Measurements from ENCODE around the gene RAB40A.
"Not testable (repeated sequence)": the region's sequence is repeated elsewhere in the genome, so short reads cannot be mapped to it uniquely, and the experiment has no call there.

Gene RAB40A

DNA sequence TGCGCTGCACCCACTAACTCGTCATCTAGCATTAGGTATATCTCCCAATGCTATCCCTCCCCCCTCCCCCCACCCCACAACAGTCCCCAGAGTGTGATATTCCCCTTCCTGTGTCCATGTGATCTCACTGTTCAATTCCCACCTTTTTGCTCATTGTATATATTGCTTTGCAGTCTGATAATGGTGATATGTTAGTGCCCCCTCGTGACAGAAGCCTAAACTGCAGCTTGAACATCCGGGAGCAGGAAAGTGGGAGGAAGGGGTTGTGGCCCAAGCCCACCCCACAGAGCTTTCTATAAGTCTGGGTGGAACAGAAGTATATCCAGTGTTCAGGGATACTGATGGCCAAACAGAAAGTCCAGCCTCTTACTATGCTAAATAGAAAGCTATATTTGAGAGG, 29.6 kb downstream of the RAB40A start:
- DNase-seq (ENCODE audit: low read depth): peak; percentile 29
- TF ChIP-seq, protein P1, sequence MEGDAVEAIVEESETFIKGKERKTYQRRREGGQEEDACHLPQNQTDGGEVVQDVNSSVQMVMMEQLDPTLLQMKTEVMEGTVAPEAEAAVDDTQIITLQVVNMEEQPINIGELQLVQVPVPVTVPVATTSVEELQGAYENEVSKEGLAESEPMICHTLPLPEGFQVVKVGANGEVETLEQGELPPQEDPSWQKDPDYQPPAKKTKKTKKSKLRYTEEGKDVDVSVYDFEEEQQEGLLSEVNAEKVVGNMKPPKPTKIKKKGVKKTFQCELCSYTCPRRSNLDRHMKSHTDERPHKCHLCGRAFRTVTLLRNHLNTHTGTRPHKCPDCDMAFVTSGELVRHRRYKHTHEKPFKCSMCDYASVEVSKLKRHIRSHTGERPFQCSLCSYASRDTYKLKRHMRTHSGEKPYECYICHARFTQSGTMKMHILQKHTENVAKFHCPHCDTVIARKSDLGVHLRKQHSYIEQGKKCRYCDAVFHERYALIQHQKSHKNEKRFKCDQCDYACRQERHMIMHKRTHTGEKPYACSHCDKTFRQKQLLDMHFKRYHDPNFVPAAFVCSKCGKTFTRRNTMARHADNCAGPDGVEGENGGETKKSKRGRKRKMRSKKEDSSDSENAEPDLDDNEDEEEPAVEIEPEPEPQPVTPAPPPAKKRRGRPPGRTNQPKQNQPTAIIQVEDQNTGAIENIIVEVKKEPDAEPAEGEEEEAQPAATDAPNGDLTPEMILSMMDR (IDR thresholded peaks at IDR 0.05; ENCODE audit: insufficient read depth, low read depth, low read length, missing control alignments): peak; percentile 52
- H3K4me3 ChIP-seq (ENCODE audit: low read length): not testable (repeated sequence)

DNA sequence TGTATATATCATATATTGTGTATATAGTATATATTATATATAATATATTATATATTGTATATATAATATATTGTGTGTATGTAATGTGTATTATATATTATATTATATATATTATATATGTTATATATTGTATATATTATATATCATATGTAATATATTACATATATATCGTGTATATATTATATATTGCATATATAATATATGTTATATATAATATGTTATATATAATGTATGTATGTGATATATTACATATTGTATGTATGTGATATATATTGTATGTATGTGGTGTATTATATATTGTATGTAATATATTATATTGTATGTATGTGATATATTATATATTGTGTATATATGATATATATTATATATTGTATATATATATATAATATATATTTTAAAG, 30.5 kb downstream of the RAB40A start:
- H3K4me3 ChIP-seq (ENCODE audit: low read length): no peak overlapping the region
- TF ChIP-seq, protein P1 (IDR thresholded peaks at IDR 0.05; ENCODE audit: insufficient read depth, low read depth, low read length, missing control alignments): no peak
- DNase-seq (ENCODE audit: low read depth): no peak

DNA sequence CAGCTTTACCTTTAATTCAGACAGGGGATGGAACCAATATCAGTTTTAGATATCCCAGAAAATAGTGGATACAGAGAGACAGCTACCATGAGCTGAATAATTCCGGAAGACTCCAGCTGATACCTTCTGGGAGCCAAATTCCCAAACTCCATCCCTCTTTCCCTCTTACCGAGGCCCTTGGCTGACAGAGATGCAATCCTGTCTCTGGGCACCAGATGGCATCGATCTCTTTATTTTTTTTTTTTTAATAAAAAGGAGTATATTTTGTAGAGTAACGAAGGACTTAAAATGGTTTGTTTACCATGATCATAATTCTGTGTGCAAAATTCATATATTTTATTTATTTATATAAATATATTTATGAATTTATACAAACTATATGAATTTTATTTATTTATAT, 31.0 kb downstream of the RAB40A start:
- TF ChIP-seq, protein P1 (IDR thresholded peaks at IDR 0.05; ENCODE audit: insufficient read depth, low read depth, low read length, missing control alignments): peak; percentile 55
- no peak overlapping the region for H3K4me3 ChIP-seq (ENCODE audit: low read length)
- peak; percentile 7 for DNase-seq (ENCODE audit: low read depth)

DNA sequence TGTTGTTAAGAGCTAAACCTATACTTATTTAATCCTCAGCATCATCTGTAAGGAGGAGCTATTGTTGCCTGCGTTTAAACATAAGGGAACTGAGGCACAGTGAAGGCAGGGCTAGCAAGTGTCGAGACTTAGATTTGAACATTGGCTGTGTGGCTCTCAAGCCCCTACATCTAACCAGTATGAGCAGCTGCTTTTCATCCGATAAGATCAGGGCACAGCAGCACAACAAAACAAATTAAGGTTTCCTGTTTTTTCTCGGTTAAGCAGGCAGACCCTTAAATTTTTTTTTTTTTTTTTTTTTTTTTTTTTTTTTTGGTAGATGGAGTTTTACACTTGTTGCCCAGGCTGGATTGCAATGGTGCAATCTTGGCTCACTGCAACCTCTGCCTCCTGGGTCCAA, 35.6 kb downstream of the RAB40A start:
- TF ChIP-seq, protein P1 (IDR thresholded peaks at IDR 0.05; ENCODE audit: insufficient read depth, low read depth, low read length, missing control alignments): no peak
- no peak overlapping the region for H3K4me3 ChIP-seq (ENCODE audit: low read length)

DNA sequence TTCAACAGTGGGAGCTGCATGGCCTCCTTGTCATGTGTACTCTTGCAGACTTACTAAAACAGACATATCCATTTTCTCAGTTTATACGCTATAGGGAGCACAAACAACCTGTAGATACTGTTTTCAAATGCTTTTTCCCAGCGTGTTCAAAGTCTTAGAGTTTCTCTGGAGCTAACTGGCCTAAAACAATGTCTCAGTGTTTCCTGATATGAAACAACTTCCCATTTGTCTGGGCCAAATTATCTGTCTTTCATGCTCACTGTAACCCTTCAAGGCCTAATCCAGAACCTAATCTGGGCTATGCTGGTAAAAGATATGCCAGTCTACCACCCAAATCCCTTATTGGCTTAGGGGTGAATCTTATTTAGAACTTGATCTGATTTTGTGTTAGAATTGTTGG, 38.8 kb downstream of the RAB40A start:
- TF ChIP-seq, protein P1 (IDR thresholded peaks at IDR 0.05; ENCODE audit: insufficient read depth, low read depth, low read length, missing control alignments): no peak
- H3K4me3 ChIP-seq (ENCODE audit: low read length): no peak overlapping the region
- DNase-seq (ENCODE audit: low read depth): no peak

More for the DNA sequence above, 35.6 kb downstream of the RAB40A start:
- no peak for DNase-seq (ENCODE audit: low read depth)

DNA sequence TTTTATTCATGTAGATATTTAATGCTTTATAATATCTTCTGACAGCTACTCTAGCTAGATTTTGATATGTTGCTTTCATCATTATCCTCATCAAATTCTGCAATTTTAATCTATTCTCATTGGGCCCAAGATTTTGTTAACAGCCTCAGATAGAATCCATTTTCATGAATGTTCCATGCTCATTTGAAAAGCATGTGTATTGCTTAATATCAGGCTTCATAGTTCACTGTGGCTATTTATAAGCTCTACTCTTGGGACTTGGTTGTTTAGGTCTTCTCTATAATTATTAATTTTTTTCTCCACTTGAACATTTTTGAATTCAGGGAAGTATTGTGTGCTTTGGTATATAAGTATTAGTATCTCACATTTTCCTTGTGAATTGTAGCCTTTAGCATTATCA, 41.8 kb downstream of the RAB40A start:
- DNase-seq (ENCODE audit: low read depth): no peak
- H3K4me3 ChIP-seq (ENCODE audit: low read length): no peak overlapping the region
- TF ChIP-seq, protein P1 (IDR thresholded peaks at IDR 0.05; ENCODE audit: insufficient read depth, low read depth, low read length, missing control alignments): no peak

DNA sequence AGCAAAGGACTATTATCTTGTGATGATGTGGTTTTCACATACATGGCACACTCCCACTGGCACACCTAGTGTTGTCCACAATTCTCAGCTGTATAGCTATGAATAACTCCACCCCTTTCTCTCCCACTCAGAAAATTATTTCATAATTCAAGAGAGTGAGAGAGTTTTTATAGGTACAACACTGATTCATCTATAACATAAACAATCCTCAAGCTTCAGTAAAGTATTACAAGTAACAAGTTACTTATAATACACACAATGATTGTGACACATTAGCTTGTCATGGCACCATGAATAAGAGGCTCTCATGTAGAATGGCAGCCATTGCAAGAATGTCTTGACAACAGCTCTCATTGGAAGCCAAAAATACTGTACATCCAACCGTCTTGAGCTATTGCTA, 43.9 kb downstream of the RAB40A start:
- no peak overlapping the region for H3K4me3 ChIP-seq (ENCODE audit: low read length)
- TF ChIP-seq, protein P1 (IDR thresholded peaks at IDR 0.05; ENCODE audit: insufficient read depth, low read depth, low read length, missing control alignments): no peak
- DNase-seq (ENCODE audit: low read depth): peak; percentile 62

DNA sequence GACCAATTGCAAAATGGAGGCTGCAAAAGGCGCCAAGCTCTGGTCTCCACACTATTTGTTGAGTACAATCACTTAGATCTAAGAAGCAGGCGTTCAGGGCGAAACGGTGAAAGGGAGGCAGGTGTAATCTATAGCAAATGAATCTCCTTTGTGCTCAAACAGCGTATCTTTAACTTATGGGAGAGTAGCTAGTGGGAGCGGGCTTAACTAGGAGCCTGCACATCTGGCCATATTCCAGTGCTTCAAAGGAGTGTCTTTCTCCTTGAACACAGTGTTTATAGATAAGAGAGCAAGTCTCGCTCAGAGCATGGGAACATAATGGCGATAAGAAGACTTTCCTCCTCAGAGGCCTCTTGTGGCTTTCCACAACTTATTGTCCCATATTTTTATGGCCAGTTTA, 49.3 kb downstream of the RAB40A start:
- not testable (repeated sequence) for H3K4me3 ChIP-seq (ENCODE audit: low read length); DNase-seq (ENCODE audit: low read depth)
